Measurements from ENCODE around the gene UCKL1.
"Not testable (repeated sequence)": the region's sequence is repeated elsewhere in the genome, so short reads cannot be mapped to it uniquely, and the experiment has no call there.

Gene UCKL1

GRCh38 chr20:63961664-63962425 is 5.6 kb upstream of the UCKL1 start:
- H3K4me3 ChIP-seq (ENCODE audit: low read length): no peak overlapping the region
- DNase-seq (ENCODE audit: low read depth): no peak
- no peak for TF ChIP-seq CTCF (conservative IDR thresholded peaks at IDR 0.05; ENCODE audit: low read depth, low read length)

GRCh38 chr20:63960654-63961621 is 4.7 kb upstream of the UCKL1 start:
- not testable (repeated sequence) for H3K4me3 ChIP-seq (ENCODE audit: low read length); DNase-seq (ENCODE audit: low read depth)

GRCh38 chr20:63959699-63960075 is 3.5 kb upstream of the UCKL1 start:
- no peak for DNase-seq (ENCODE audit: low read depth)
- TF ChIP-seq CTCF (conservative IDR thresholded peaks at IDR 0.05; ENCODE audit: low read depth, low read length): no peak

GRCh38 chr20:63958964-63959698 is 2.9 kb upstream of the UCKL1 start:
- no peak for TF ChIP-seq CTCF (conservative IDR thresholded peaks at IDR 0.05; ENCODE audit: low read depth, low read length)

More at GRCh38 chr20:63959699-63960075, 3.5 kb upstream of the UCKL1 start:
- H3K4me3 ChIP-seq (ENCODE audit: low read length): no peak overlapping the region

GRCh38 chr20:63958471-63958870 is 2.3 kb upstream of the UCKL1 start:
- no peak for TF ChIP-seq CTCF (conservative IDR thresholded peaks at IDR 0.05; ENCODE audit: low read depth, low read length)
- no peak for DNase-seq (ENCODE audit: low read depth)
- no peak overlapping the region for H3K4me3 ChIP-seq (ENCODE audit: low read length)

More at GRCh38 chr20:63958964-63959698, 2.9 kb upstream of the UCKL1 start:
- DNase-seq (ENCODE audit: low read depth): no peak
- H3K4me3 ChIP-seq (ENCODE audit: low read length): no peak overlapping the region

GRCh38 chr20:63957690-63958441 is 1.6 kb upstream of the UCKL1 start:
- no peak for DNase-seq (ENCODE audit: low read depth)
- TF ChIP-seq CTCF (conservative IDR thresholded peaks at IDR 0.05; ENCODE audit: low read depth, low read length): no peak
- H3K4me3 ChIP-seq (ENCODE audit: low read length): no peak overlapping the region
